Neuron (in vitro differentiated cells): ENCODE data around the gene KDM5B.
"Not testable (repeated sequence)": the region's sequence is repeated elsewhere in the genome, so short reads cannot be mapped to it uniquely, and the experiment has no call there.

Experiments
- H2AFZ ChIP-seq: one replicate; pipeline ENCODE4 v1.6.1; 2013; ENCODE audit warnings: low read depth, mild to moderate bottlenecking, inconsistent platforms, low read length, moderate library complexity
- H3K27me3 ChIP-seq: one replicate; pipeline ENCODE4 v1.6.1; 2013; ENCODE audit warnings: low read length; ENCODE audit not compliant: insufficient read depth
- H3K36me3 ChIP-seq: one replicate; pipeline ENCODE4 v1.6.1; 2013; ENCODE audit warnings: low read length; ENCODE audit not compliant: insufficient read depth
- H3K4me1 ChIP-seq: one replicate; pipeline ENCODE4 v1.6.1; 2013; ENCODE audit warnings: low read length; ENCODE audit not compliant: insufficient read depth
- H3K4me3 ChIP-seq: 2 replicates; pipeline ENCODE4 v1.5.1; 2013; ENCODE audit warnings: mild to moderate bottlenecking, low read length, moderate library complexity
- H3K9me3 ChIP-seq: one replicate; pipeline ENCODE4 v1.6.1; 2013; ENCODE audit warnings: low read length

Gene KDM5B

GRCh38 chr1:202750024-202750423, 58.2 kb downstream of the KDM5B start:
- Histone ChIP-seq H3K9me3 (peaks cover under 1% of the 10 kb centered on the region), H3K4me1 (no peaks in the 10 kb centered on the region), H3K27me3 (no peaks in the 10 kb centered on the region), H2AFZ (no peak overlapping the region), H3K36me3 (peaks cover 94% of the 10 kb centered on the region), H3K4me3 (no peak overlapping the region)

- Histone ChIP-seq H3K4me1 (no peaks in the 10 kb centered on the region), H3K27me3 (no peaks in the 10 kb centered on the region), H3K36me3 (peaks cover 94% of the 10 kb centered on the region)
Measured at GRCh38 chr1:202745323-202745888, 62.8 kb downstream of the KDM5B start.

GRCh38 chr1:202744770-202745169, 63.5 kb downstream of the KDM5B start:
- H3K4me3 ChIP-seq, H2AFZ ChIP-seq, H3K27me3 ChIP-seq, H3K4me1 ChIP-seq: not testable (repeated sequence)
- Histone ChIP-seq H3K36me3 (peaks cover 88% of the 10 kb centered on the region), H3K9me3 (peaks cover 16% of the 10 kb centered on the region)

More at GRCh38 chr1:202745323-202745888, 62.8 kb downstream of the KDM5B start:
- H3K9me3 ChIP-seq, result peaks cover 16% of the 10 kb centered on the region
- H2AFZ ChIP-seq, result no peak overlapping the region
- H3K4me3 ChIP-seq, result no peak overlapping the region

- H3K36me3 ChIP-seq, result peaks cover 85% of the 10 kb centered on the region
- H3K4me1 ChIP-seq, result no peaks in the 10 kb centered on the region
- H2AFZ ChIP-seq, result no peak overlapping the region
- peaks cover 16% of the 10 kb centered on the region for H3K9me3 ChIP-seq
- no peaks in the 10 kb centered on the region for H3K27me3 ChIP-seq
- no peak overlapping the region for H3K4me3 ChIP-seq
Measured at GRCh38 chr1:202742496-202742895, 65.7 kb downstream of the KDM5B start.

- Histone ChIP-seq H3K4me3 (no peak overlapping the region), H3K4me1 (no peaks in the 10 kb centered on the region), H3K9me3 (no peaks in the 10 kb centered on the region), H2AFZ (no peak overlapping the region), H3K27me3 (no peaks in the 10 kb centered on the region), H3K36me3 (peaks cover 97% of the 10 kb centered on the region)
Measured at GRCh38 chr1:202733251-202733650, 75.0 kb downstream of the KDM5B start.

- Histone ChIP-seq H3K36me3 (peaks cover 96% of the 10 kb centered on the region), H3K9me3 (no peaks in the 10 kb centered on the region), H3K4me1 (no peaks in the 10 kb centered on the region), H3K27me3 (no peaks in the 10 kb centered on the region), H2AFZ (no peak overlapping the region), H3K4me3 (no peak overlapping the region)
Measured at GRCh38 chr1:202728951-202729350, 79.3 kb downstream of the KDM5B start.

- Histone ChIP-seq H3K36me3 (peaks cover 62% of the 10 kb centered on the region), H3K4me3 (no peak overlapping the region), H3K4me1 (no peaks in the 10 kb centered on the region), H2AFZ (no peak overlapping the region), H3K27me3 (no peaks in the 10 kb centered on the region), H3K9me3 (no peaks in the 10 kb centered on the region)
Measured at GRCh38 chr1:202725526-202725925, 82.7 kb downstream of the KDM5B start.

GRCh38 chr1:202723708-202724107, 84.5 kb downstream of the KDM5B start:
- Histone ChIP-seq H3K36me3 (peaks cover 44% of the 10 kb centered on the region), H3K4me3 (no peak overlapping the region), H2AFZ (no peak overlapping the region), H3K27me3 (no peaks in the 10 kb centered on the region), H3K4me1 (no peaks in the 10 kb centered on the region), H3K9me3 (no peaks in the 10 kb centered on the region)

- H3K9me3 ChIP-seq, H2AFZ ChIP-seq, H3K27me3 ChIP-seq, H3K4me3 ChIP-seq, H3K4me1 ChIP-seq: not testable (repeated sequence)
- peaks cover 37% of the 10 kb centered on the region for H3K36me3 ChIP-seq
Measured at GRCh38 chr1:202723046-202723445, 85.2 kb downstream of the KDM5B start.

GRCh38 chr1:202716654-202717053, 91.6 kb downstream of the KDM5B start:
- H2AFZ ChIP-seq, result no peak overlapping the region
- no peaks in the 10 kb centered on the region for H3K36me3 ChIP-seq
- H3K27me3 ChIP-seq, result peaks cover 18% of the 10 kb centered on the region
- H3K4me3 ChIP-seq, result no peak overlapping the region
- no peaks in the 10 kb centered on the region for H3K9me3 ChIP-seq
- peaks cover 13% of the 10 kb centered on the region for H3K4me1 ChIP-seq

GRCh38 chr1:202714202-202714601, 94.0 kb downstream of the KDM5B start:
- Histone ChIP-seq H3K4me1 (peaks cover 26% of the 10 kb centered on the region), H3K27me3 (peaks cover 39% of the 10 kb centered on the region)
- not testable (repeated sequence) for H3K36me3 ChIP-seq, H2AFZ ChIP-seq, H3K9me3 ChIP-seq, H3K4me3 ChIP-seq

GRCh38 chr1:202713110-202713509, 95.1 kb downstream of the KDM5B start:
- Histone ChIP-seq H3K27me3 (peaks cover 50% of the 10 kb centered on the region), H3K4me3 (no peak overlapping the region), H2AFZ (no peak overlapping the region), H3K9me3 (no peaks in the 10 kb centered on the region), H3K4me1 (peaks cover 26% of the 10 kb centered on the region), H3K36me3 (no peaks in the 10 kb centered on the region)

- Histone ChIP-seq H2AFZ (no peak overlapping the region), H3K4me3 (no peak overlapping the region), H3K9me3 (no peaks in the 10 kb centered on the region), H3K27me3 (peaks cover 60% of the 10 kb centered on the region), H3K36me3 (no peaks in the 10 kb centered on the region), H3K4me1 (peaks cover 26% of the 10 kb centered on the region)
Measured at GRCh38 chr1:202711949-202712635, 96.1 kb downstream of the KDM5B start.
